Common myeloid progenitor, CD34-positive (primary cell): ENCODE measurements around the gene PRSS22.

Experiments used
- CTCF ChIA-PET: fragments of 350-600 bp; sonication (Branson Sonifier 250); formaldehyde crosslinking; loops from one replicate; lab custom pipeline; 2021; ENCODE audit warnings: antibody characterized with exemption; lab: Charles Lee
- POLR2A ChIA-PET: fragments of 350-600 bp; sonication (Branson Sonifier 250); formaldehyde crosslinking; loops from one replicate; lab custom pipeline; 2021; ENCODE audit warnings: antibody characterized with exemption; lab: Charles Lee
- DNase-seq, 3 donors: peaks; one replicate each; pipeline versions ENCODE4 v3.0.0 to v3.0.0-alpha.2; 2013
- H3K27ac ChIP-seq, 2 experiments: 1 replicate in 1 of 2; 2 replicates in 1 of 2; pipeline ENCODE4 v1.7.0; 2013; ENCODE audit warnings: inconsistent platforms in 2 of 2, low read length in 2 of 2, mild to moderate bottlenecking in 2 of 2, low read depth in 1 of 2, moderate library complexity in 1 of 2; ENCODE audit not compliant: severe bottlenecking in 2 of 2, insufficient read depth in 1 of 2, poor library complexity in 1 of 2
- H3K27me3 ChIP-seq, 5 experiments: replicated peaks in 2 of 5; 1 replicate in 3 of 5; 2 replicates in 2 of 5; pipeline versions ENCODE4 v1.6.1 to v1.7.0; 2013; ENCODE audit warnings: low read length in 4 of 5, mild to moderate bottlenecking in 2 of 5, moderate library complexity in 2 of 5, inconsistent platforms in 1 of 5; ENCODE audit not compliant: insufficient read depth in 5 of 5, control insufficient read depth in 4 of 5
- H3K36me3 ChIP-seq, 4 experiments: 1 replicate in 2 of 4; 2 replicates in 2 of 4; pipeline versions ENCODE4 v1.6.1 to v1.7.0; 2013; ENCODE audit warnings: low read length in 3 of 4, control low read depth in 1 of 4, mild to moderate bottlenecking in 1 of 4; ENCODE audit not compliant: control insufficient read depth in 4 of 4, insufficient read depth in 4 of 4
- H3K4me1 ChIP-seq, 4 experiments: 1 replicate in 3 of 4; 2 replicates in 1 of 4; pipeline versions ENCODE4 v1.6.1 to v1.7.1; 2013; ENCODE audit warnings: low read length in 3 of 4, mild to moderate bottlenecking in 3 of 4, control low read depth in 1 of 4, inconsistent platforms in 1 of 4, moderate library complexity in 1 of 4; ENCODE audit not compliant: control insufficient read depth in 4 of 4, insufficient read depth in 4 of 4; ENCODE audit errors: control extremely low read depth in 1 of 4
- H3K4me3 ChIP-seq, 7 experiments: 1 replicate in 4 of 7; 2 replicates in 3 of 7; pipeline versions ENCODE4 v1.5.1 to v1.7.0; 2013; ENCODE audit warnings: mild to moderate bottlenecking in 7 of 7, low read length in 6 of 7, moderate library complexity in 6 of 7, inconsistent platforms in 2 of 7, low read depth in 2 of 7, control low read depth in 1 of 7; ENCODE audit not compliant: insufficient read depth in 4 of 7, control insufficient read depth in 1 of 7; ENCODE audit errors: extremely low read depth in 1 of 7
- H3K9me3 ChIP-seq, 5 experiments: 1 replicate in 4 of 5; 2 replicates in 1 of 5; pipeline versions ENCODE4 v1.6.1 to v1.7.1; 2013; ENCODE audit warnings: low read length in 4 of 5, mild to moderate bottlenecking in 2 of 5, inconsistent platforms in 1 of 5, low read depth in 1 of 5, moderate library complexity in 1 of 5; ENCODE audit not compliant: control insufficient read depth in 4 of 5, insufficient read depth in 2 of 5; ENCODE audit errors: control extremely low read depth in 1 of 5
- WGBS: methylation state at CpG from one replicate; pipeline ENCODE4 v1.1.5; 2013; ENCODE audit not compliant: insufficient coverage; 5-methylcytosine and 5-hydroxymethylcytosine counted together

PRSS22 gene

GRCh38 chr16:2825049-2825742 is 32.8 kb downstream of the PRSS22 start:
- H3K4me3 ChIP-seq = no peak overlapping the region
- H3K9me3 ChIP-seq = no peaks in the 10 kb centered on the region
- 85% methylated on average over 21 of the region's 26 CpGs for WGBS
- no peaks in the 10 kb centered on the region for H3K27me3 ChIP-seq
- ChIA-PET POLR2A (no interaction called here), CTCF (no interaction called here)
- no peaks in the 10 kb centered on the region for H3K36me3 ChIP-seq
- DNase-seq = no peak
- H3K27ac ChIP-seq = no peak overlapping the region
- H3K4me1 ChIP-seq = peaks cover 0 to 13% (median 11%) of the 10 kb centered on the region in 4 experiments

- Histone ChIP-seq H3K27ac (no peak overlapping the region), H3K9me3 (no peaks in the 10 kb centered on the region), H3K4me3 (no peak overlapping the region), H3K27me3 (no peaks in the 10 kb centered on the region), H3K4me1 (peaks cover 0 to 7% (median 5%) of the 10 kb centered on the region in 4 experiments), H3K36me3 (no peaks in the 10 kb centered on the region)
- DNase-seq = no peak
- POLR2A ChIA-PET = no interaction called here
- CTCF ChIA-PET = interaction anchor here (3.5 kb wide), 1 partner anchor 14 kb away, joined by 16 read pairs; no protein-coding TSS in a partner anchor
- WGBS = 89% methylated on average over 4 of the region's 10 CpGs
Measured at GRCh38 chr16:2824626-2825025, 33.3 kb downstream of the PRSS22 start.

DNA sequence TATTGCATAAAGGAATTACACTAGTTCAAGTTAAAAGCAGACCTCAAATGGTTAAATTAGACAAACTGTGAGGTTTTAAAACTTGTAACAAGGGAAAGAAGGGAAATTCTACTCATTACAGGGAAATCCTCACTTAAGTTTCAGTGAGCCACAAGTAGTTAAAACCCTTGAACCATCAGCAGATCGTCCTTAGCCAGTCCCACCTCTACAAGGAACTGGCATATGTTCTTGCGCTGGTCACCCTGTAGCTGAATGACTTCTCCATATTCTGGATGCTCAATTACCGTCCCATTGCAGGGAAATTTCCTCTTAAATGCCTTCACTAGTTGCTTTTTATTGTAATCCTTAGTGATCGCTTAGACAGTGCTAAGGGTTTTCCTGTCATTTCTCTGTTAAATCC is 35.5 kb downstream of the PRSS22 start:
- Histone ChIP-seq H3K4me3 (no peak overlapping the region), H3K4me1 (no peaks in the 10 kb centered on the region), H3K9me3 (no peaks in the 10 kb centered on the region), H3K27me3 (no peaks in the 10 kb centered on the region), H3K27ac (no peak overlapping the region), H3K36me3 (no peaks in the 10 kb centered on the region)
- DNase-seq = no peak
- POLR2A ChIA-PET = no interaction called here
- CTCF ChIA-PET = interaction anchor here (1.0 to 3.5 kb wide), 4 partner anchors 9 to 35 kb away, joined by 3 to 16 read pairs (median 4); partner anchors contain the start of gene PRSS33
- 82% methylated on average over 4 of the region's 4 CpGs for WGBS

DNA sequence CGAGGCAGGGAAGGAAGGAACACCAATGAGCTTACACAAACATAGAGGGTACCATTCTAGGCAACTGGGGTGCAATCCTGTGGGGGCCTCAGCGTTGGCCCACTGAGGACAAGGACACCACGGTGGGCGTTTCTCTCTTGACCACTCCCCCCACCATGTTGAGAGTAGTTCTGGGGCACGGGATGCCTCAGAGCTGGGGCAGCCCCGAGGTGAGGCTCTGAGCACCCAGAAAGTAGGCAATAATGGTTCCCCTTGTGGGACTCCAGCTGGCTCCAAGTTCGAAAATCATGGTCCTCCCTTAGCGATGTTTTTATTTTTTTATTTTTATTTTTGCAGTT is 35.8 kb downstream of the PRSS22 start:
- DNase-seq = no peak
- H3K4me1 ChIP-seq = no peaks in the 10 kb centered on the region
- WGBS = 82% methylated on average over 6 of the region's 8 CpGs
- no peaks in the 10 kb centered on the region for H3K36me3 ChIP-seq
- CTCF ChIA-PET = interaction anchor here (1.0 to 3.5 kb wide), 3 partner anchors 9 to 99 kb away, joined by 3 to 16 read pairs (median 4); no protein-coding TSS in a partner anchor
- H3K27ac ChIP-seq = no peak overlapping the region
- no peaks in the 10 kb centered on the region for H3K27me3 ChIP-seq
- no peak overlapping the region for H3K4me3 ChIP-seq
- POLR2A ChIA-PET = no interaction called here
- no peaks in the 10 kb centered on the region for H3K9me3 ChIP-seq

DNA sequence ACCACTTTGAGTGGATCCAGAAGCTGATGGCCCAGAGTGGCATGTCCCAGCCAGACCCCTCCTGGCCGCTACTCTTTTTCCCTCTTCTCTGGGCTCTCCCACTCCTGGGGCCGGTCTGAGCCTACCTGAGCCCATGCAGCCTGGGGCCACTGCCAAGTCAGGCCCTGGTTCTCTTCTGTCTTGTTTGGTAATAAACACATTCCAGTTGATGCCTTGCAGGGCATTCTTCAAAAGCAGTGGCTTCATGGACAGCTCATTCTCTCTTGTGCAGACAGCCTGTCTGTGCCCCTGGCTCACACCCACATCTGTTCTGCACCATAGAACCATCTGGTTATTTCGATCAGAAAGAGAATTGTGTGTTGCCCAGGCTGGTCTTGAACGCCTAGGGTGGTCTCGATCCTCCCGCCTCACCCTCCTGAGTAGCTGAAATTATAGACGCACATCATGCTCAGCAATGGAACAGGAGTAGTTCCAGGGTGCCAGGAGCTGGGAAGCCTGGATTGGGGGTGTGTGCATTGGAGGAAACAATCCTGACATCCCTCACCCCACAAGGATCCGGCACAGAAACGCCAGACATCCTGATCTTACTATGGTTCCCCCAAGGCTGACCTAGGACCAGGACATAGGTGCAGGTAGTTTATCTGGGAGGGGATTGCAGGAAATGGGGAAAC is 36.3 kb downstream of the PRSS22 start:
- Histone ChIP-seq H3K27ac (no peak overlapping the region), H3K4me3 (no peak overlapping the region), H3K36me3 (no peaks in the 10 kb centered on the region), H3K9me3 (no peaks in the 10 kb centered on the region), H3K27me3 (no peaks in the 10 kb centered on the region), H3K4me1 (no peaks in the 10 kb centered on the region)
- ChIA-PET CTCF (interaction anchor here (1.0 to 3.5 kb wide), 3 partner anchors 10 to 99 kb away, joined by 3 to 16 read pairs (median 4); no protein-coding TSS in a partner anchor), POLR2A (no interaction called here)
- WGBS = 92% methylated on average over 7 of the region's 9 CpGs
- no peak for DNase-seq

- Histone ChIP-seq H3K4me1 (no peaks in the 10 kb centered on the region), H3K36me3 (no peaks in the 10 kb centered on the region), H3K27me3 (no peaks in the 10 kb centered on the region), H3K9me3 (no peaks in the 10 kb centered on the region), H3K27ac (no peak overlapping the region), H3K4me3 (no peak overlapping the region)
- ChIA-PET POLR2A (no interaction called here), CTCF (interaction anchor here (1.0 to 3.5 kb wide), 3 partner anchors 18 to 135 kb away, joined by 3 to 16 read pairs (median 3); no protein-coding TSS in a partner anchor)
- WGBS = 94% methylated on average over 12 of the region's 14 CpGs
- no peak for DNase-seq
Measured at GRCh38 chr16:2820836-2821486, 37.0 kb downstream of the PRSS22 start.
